OCI-LY7 (cell line): ENCODE data around the gene COL16A1. TPM values are rescaled to one million over a fixed set of nuclear protein-coding genes. Genes with fewer than 3 reads are reported as not detected.

Experiments used
- BruUV-seq: library from RNA; stranded (reverse); fragments of 400-500 nt; replicated peaks from 2 replicates; lab custom pipeline; 2021; lab: Mats Ljungman, UMichigan
- CTCF ChIA-PET: fragments of 300-600 bp; sonication (Branson Sonifier 250); formaldehyde crosslinking; loops from one replicate; lab custom pipeline; 2022; ENCODE audit warnings: antibody characterized with exemption; ENCODE audit not compliant: unreplicated experiment; lab: Charles Lee
- POLR2A ChIA-PET: fragments of 300-600 bp; sonication (Branson Sonifier 250); formaldehyde crosslinking; loops from one replicate; lab custom pipeline; 2022; ENCODE audit warnings: antibody characterized with exemption; lab: Charles Lee
- DNase-seq: peaks from one replicate; pipeline ENCODE4 v3.0.0-alpha.2; 2015; ENCODE audit warnings: low spot score
- H2AFZ ChIP-seq: fragments of 200-600 bp; sonication (generic), shearing (Covaris generic); 2 replicates; pipeline ENCODE4 v1.6.1; 2014; ENCODE audit warnings: mild to moderate bottlenecking, antibody characterized with exemption, low read length, moderate library complexity
- H3K27ac ChIP-seq: fragments of 200-600 bp; sonication (generic); 2 replicates; pipeline ENCODE4 v1.5.1; 2014; ENCODE audit warnings: mixed run types, low read depth, mild to moderate bottlenecking, moderate library complexity, low read length, inconsistent platforms; ENCODE audit not compliant: poor library complexity, severe bottlenecking
- H3K36me3 ChIP-seq: fragments of 200-600 bp; sonication (generic); 2 replicates; pipeline ENCODE4 v1.6.1; 2014; ENCODE audit warnings: mild to moderate bottlenecking, antibody characterized with exemption, low read length, moderate library complexity, mixed read lengths; ENCODE audit not compliant: insufficient read depth
- H3K4me1 ChIP-seq: fragments of 200-600 bp; sonication (generic); 2 replicates; pipeline ENCODE4 v1.5.1; 2014; ENCODE audit warnings: mild to moderate bottlenecking, low read length; ENCODE audit not compliant: insufficient read depth, poor library complexity, severe bottlenecking
- H3K4me2 ChIP-seq: fragments of 200-600 bp; sonication (generic); 2 replicates; pipeline ENCODE4 v1.6.1; 2014; ENCODE audit warnings: mild to moderate bottlenecking, low read length
- H3K4me3 ChIP-seq: fragments of 200-600 bp; sonication (generic); 2 replicates; pipeline ENCODE4 v1.5.1; 2014; ENCODE audit warnings: mild to moderate bottlenecking, low read depth, low read length; ENCODE audit not compliant: poor library complexity, severe bottlenecking
- H3K79me2 ChIP-seq: fragments of 200-600 bp; sonication (generic); 2 replicates; pipeline ENCODE4 v1.6.1; 2016; ENCODE audit warnings: low read depth, mild to moderate bottlenecking, low read length, moderate library complexity, mixed read lengths; ENCODE audit not compliant: insufficient read depth
- H3K9me2 ChIP-seq: fragments of 200-600 bp; sonication (generic); 2 replicates; pipeline ENCODE4 v1.6.1; 2016; ENCODE audit warnings: mild to moderate bottlenecking, low read length, mixed read lengths; ENCODE audit not compliant: insufficient read depth
- H3K9me3 ChIP-seq: fragments of 200-600 bp; sonication (generic); 2 replicates; pipeline ENCODE4 v1.6.1; 2014; ENCODE audit warnings: mild to moderate bottlenecking, mixed run types, low read length, mixed read lengths
- H4K20me1 ChIP-seq: fragments of 200-600 bp; sonication (generic); 2 replicates; pipeline ENCODE4 v1.6.1; 2014; ENCODE audit warnings: mild to moderate bottlenecking, antibody characterized with exemption, low read length, moderate library complexity, mixed read lengths; ENCODE audit not compliant: insufficient read depth
- EZH2phosphoT487 ChIP-seq: fragments of 200-600 bp; sonication (generic); IDR thresholded peaks from 2 replicates; pipeline ENCODE4 v1.6.1; 2018; ENCODE audit warnings: low read depth, borderline replicate concordance, mild to moderate bottlenecking, mixed run types, antibody characterized with exemption, low read length, moderate library complexity, mixed read lengths
- intact Hi-C: fragments of 100-400 bp; cut with micrococcal nuclease; formaldehyde crosslinking; loops from one replicate; pipeline ENCODE4 v1.10.0; 2022; ENCODE audit not compliant: unreplicated experiment
- total RNA-seq, 2 experiments: library from RNA; depleted of rRNA in 1 of 2; stranded (reverse); fragments of >200 nt in 1 of 2; shearing (Covaris generic) in 1 of 2; gene quantifications; 2 replicates each; pipeline ENCODE4 v1.2.3, GENCODE V29; 2014 to 2022
- TF ChIP-seq, protein P1 (sequence below): fragments of 200-600 bp; sonication (generic); conservative IDR thresholded peaks from 2 replicates; pipeline ENCODE4 v1.5.1; 2014; ENCODE audit warnings: mild to moderate bottlenecking, antibody characterized with exemption, low read length, moderate library complexity, mixed read lengths

Gene COL16A1
- total RNA-seq, 2 experiments from 2014 or later: not detected

DNA sequence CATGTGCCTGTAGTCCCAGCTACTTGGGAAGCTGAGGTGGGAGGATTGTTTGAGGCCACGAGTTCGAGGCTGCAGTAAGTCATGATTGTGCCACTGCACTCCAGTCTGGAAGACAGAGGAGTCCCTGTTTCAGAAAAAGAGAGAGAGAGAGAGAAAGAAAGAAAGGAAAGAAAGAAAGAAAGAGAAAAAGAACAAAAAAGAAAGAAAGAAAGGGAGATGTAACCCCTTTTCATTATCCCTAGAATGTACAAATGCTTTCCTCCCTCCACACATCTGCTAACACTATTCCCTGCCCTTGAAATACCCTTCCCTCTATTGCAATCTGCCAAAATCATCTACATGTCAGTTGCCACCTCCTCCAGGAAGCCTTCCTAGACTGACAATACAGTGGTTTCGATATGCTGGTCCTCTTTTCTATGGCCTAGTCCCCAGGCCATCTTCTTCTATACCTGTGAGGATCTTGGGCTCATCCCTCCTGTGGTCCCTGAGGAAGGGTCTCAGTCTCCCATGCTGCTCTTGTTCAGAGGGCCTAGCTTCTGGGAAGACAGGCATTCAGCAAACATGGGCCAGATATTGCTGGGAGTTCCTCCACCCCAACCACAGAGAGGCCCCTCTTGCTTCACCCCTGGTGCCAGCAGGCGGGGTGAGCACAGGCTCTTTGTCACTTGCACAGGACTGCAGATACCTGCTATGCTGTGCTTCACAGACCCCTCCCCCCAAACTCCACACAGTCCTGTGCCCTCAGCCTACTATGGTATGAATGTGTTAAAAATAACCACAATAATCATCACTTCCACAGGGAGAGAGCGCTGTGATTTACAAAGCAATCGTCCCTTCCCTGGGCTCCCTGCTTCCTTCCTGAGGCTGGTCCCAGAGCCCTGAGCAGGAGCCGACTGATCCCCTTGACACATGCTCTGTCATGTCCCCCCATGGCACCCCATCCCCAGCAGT, 46.2 kb upstream of the COL16A1 start:
- POLR2A ChIA-PET: interaction anchor here (0.8 kb wide), 1 partner anchor 48 kb away, joined by 3 read pairs; no protein-coding TSS in a partner anchor
- H3K4me3 ChIP-seq: no peak overlapping the region
- H3K27ac ChIP-seq: no peak overlapping the region
- no peaks in the 10 kb centered on the region for H3K79me2 ChIP-seq
- no TSS peak for BruUV-seq
- H3K36me3 ChIP-seq: no peaks in the 10 kb centered on the region
- peaks cover 4% of the 10 kb centered on the region; the same call in 1 of the 2 replicates for H4K20me1 ChIP-seq
- no peaks in the 10 kb centered on the region for H3K9me3 ChIP-seq
- no peak overlapping the region for H3K4me2 ChIP-seq
- intact Hi-C loops: no loop called here
- H2AFZ ChIP-seq: no peak overlapping the region
- TF ChIP-seq EZH2phosphoT487: no peak
- TF ChIP-seq, protein P1, sequence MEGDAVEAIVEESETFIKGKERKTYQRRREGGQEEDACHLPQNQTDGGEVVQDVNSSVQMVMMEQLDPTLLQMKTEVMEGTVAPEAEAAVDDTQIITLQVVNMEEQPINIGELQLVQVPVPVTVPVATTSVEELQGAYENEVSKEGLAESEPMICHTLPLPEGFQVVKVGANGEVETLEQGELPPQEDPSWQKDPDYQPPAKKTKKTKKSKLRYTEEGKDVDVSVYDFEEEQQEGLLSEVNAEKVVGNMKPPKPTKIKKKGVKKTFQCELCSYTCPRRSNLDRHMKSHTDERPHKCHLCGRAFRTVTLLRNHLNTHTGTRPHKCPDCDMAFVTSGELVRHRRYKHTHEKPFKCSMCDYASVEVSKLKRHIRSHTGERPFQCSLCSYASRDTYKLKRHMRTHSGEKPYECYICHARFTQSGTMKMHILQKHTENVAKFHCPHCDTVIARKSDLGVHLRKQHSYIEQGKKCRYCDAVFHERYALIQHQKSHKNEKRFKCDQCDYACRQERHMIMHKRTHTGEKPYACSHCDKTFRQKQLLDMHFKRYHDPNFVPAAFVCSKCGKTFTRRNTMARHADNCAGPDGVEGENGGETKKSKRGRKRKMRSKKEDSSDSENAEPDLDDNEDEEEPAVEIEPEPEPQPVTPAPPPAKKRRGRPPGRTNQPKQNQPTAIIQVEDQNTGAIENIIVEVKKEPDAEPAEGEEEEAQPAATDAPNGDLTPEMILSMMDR: no peak
- CTCF ChIA-PET: no interaction called here
- H3K4me1 ChIP-seq: peaks cover 47% of the 10 kb centered on the region
- no peaks in the 10 kb centered on the region for H3K9me2 ChIP-seq
- DNase-seq: no peak

- Histone ChIP-seq H3K9me2 (no peaks in the 10 kb centered on the region), H3K9me3 (no peaks in the 10 kb centered on the region), H3K4me1 (peaks cover 64% of the 10 kb centered on the region), H3K27ac (no peak overlapping the region), H3K4me2 (no peak overlapping the region), H2AFZ (no peak overlapping the region), H3K36me3 (no peaks in the 10 kb centered on the region), H4K20me1 (peaks cover 4% of the 10 kb centered on the region; the same call in 1 of the 2 replicates), H3K4me3 (no peak overlapping the region), H3K79me2 (no peaks in the 10 kb centered on the region)
- no peak for DNase-seq
- CTCF ChIA-PET: no interaction called here
- intact Hi-C loops: no loop called here
- POLR2A ChIA-PET: interaction anchor here (1.0 kb wide), 1 partner anchor 37 kb away, joined by 3 read pairs; no protein-coding TSS in a partner anchor
- BruUV-seq: no TSS peak
- TF ChIP-seq EZH2phosphoT487: no peak
- TF ChIP-seq, protein P1: no peak
Observed at GRCh38 chr1:31748365-31748764, 44.5 kb upstream of the COL16A1 start.
